IMR-90 (cell line): Measurements from ENCODE around the gene OR6S1. TPM values are rescaled to one million over a fixed set of nuclear protein-coding genes. Genes with fewer than 3 reads are reported as not detected.

ENCODE experiments used
- ATAC-seq: fragments of 200-7000 bp; cut with Tn5 transposase; 2 replicates; pipeline ENCODE4 v1.9.1; 2020; ENCODE audit warnings: low read depth, mild to moderate bottlenecking, moderate library complexity
- BruUV-seq: library from RNA; stranded (reverse); fragments of 400-500 nt; replicated peaks from 2 replicates; lab custom pipeline; 2021; lab: Mats Ljungman, UMichigan
- CTCF ChIA-PET: fragments of 300-600 bp; formaldehyde crosslinking; extraction: SDS; loops from one replicate; lab custom pipeline; 2021; ENCODE audit warnings: antibody characterized with exemption; lab: Yijun Ruan, JAX
- POLR2A ChIA-PET: fragments of 300-600 bp; sonication (Branson Sonifier 250); formaldehyde crosslinking; loops from one replicate; lab custom pipeline; 2022; ENCODE audit warnings: antibody characterized with exemption; ENCODE audit not compliant: unreplicated experiment; lab: Charles Lee
- DNase-seq: peaks from one replicate; pipeline ENCODE4 v3.0.0; 2013
- H2AFZ ChIP-seq: replicated peaks from 2 replicates; pipeline ENCODE3; 2013; ENCODE audit warnings: low read length, mild to moderate bottlenecking; ENCODE audit not compliant: poor library complexity
- H2AK5ac ChIP-seq: 2 replicates; pipeline ENCODE4 v1.6.1; 2013; ENCODE audit warnings: low read depth, low read length, inconsistent platforms
- H2AK9ac ChIP-seq: replicated peaks from 2 replicates; pipeline ENCODE3; 2013; ENCODE audit warnings: mild to moderate bottlenecking, low read depth, low read length, moderate library complexity; ENCODE audit not compliant: poor library complexity
- H2BK120ac ChIP-seq: 2 replicates; pipeline ENCODE4 v1.6.1; 2013; ENCODE audit warnings: low read depth, low read length, inconsistent platforms
- H2BK15ac ChIP-seq: 3 replicates; pipeline ENCODE4 v1.6.1; 2013; ENCODE audit warnings: low read depth, low read length, inconsistent platforms
- H2BK20ac ChIP-seq: 2 replicates; pipeline ENCODE4 v1.6.1; 2013; ENCODE audit warnings: low read depth, mild to moderate bottlenecking, inconsistent platforms, low read length, moderate library complexity
- H2BK5ac ChIP-seq: 2 replicates; pipeline ENCODE4 v1.6.1; 2013; ENCODE audit warnings: mild to moderate bottlenecking, low read depth, low read length, inconsistent platforms; ENCODE audit not compliant: poor library complexity, severe bottlenecking
- H3K14ac ChIP-seq: replicated peaks from 2 replicates; pipeline ENCODE4 v1.6.1; 2013; ENCODE audit warnings: low read depth, low read length, inconsistent platforms
- H3K18ac ChIP-seq: 2 replicates; pipeline ENCODE4 v1.6.1; 2013; ENCODE audit warnings: low read depth, low read length, control low read depth
- H3K23ac ChIP-seq: 2 replicates; pipeline ENCODE4 v1.6.1; 2013; ENCODE audit warnings: low read depth, low read length, inconsistent platforms
- H3K27ac ChIP-seq: 2 replicates; pipeline ENCODE4 v1.5.1; 2013; ENCODE audit warnings: mild to moderate bottlenecking, control low read depth, low read length; ENCODE audit not compliant: insufficient read depth
- H3K27me3 ChIP-seq: 2 replicates; pipeline ENCODE4 v1.6.1; 2013; ENCODE audit warnings: low read length; ENCODE audit not compliant: control insufficient read depth, insufficient read depth
- H3K36me3 ChIP-seq: 2 replicates; pipeline ENCODE4 v1.6.1; 2013; ENCODE audit warnings: low read length, mixed read lengths; ENCODE audit not compliant: control insufficient read depth, insufficient read depth
- H3K4ac ChIP-seq: 2 replicates; pipeline ENCODE4 v1.6.1; 2013; ENCODE audit warnings: low read depth, low read length, inconsistent platforms
- H3K4me1 ChIP-seq: 2 replicates; pipeline ENCODE4 v1.6.1; 2013; ENCODE audit warnings: low read length, mixed read lengths; ENCODE audit not compliant: control insufficient read depth, insufficient read depth
- H3K4me2 ChIP-seq: 2 replicates; pipeline ENCODE4 v1.6.1; 2013; ENCODE audit warnings: low read depth, mild to moderate bottlenecking, control low read depth, low read length, moderate library complexity
- H3K4me3 ChIP-seq: 2 replicates; pipeline ENCODE4 v1.5.1; 2013; ENCODE audit warnings: low read depth, mild to moderate bottlenecking, control low read depth, low read length, moderate library complexity; ENCODE audit not compliant: insufficient read depth
- H3K56ac ChIP-seq: 2 replicates; pipeline ENCODE4 v1.6.1; 2013; ENCODE audit warnings: low read length, inconsistent platforms; ENCODE audit not compliant: insufficient read depth; ENCODE audit errors: extremely low read depth
- H3K79me1 ChIP-seq, 2 experiments: 2 replicates each; pipeline ENCODE4 v1.6.1; 2013; ENCODE audit warnings: low read length in 2 of 2, inconsistent platforms in 1 of 2, low read depth in 1 of 2
- H3K9ac ChIP-seq: 2 replicates; pipeline ENCODE4 v1.6.1; 2013; ENCODE audit warnings: low read depth, low read length, control low read depth
- H3K9me1 ChIP-seq: 2 replicates; pipeline ENCODE4 v1.6.1; 2013; ENCODE audit warnings: low read length, inconsistent platforms; ENCODE audit not compliant: insufficient read depth
- H3K9me3 ChIP-seq: 2 replicates; pipeline ENCODE4 v1.6.1; 2013; ENCODE audit warnings: low read length; ENCODE audit not compliant: control insufficient read depth, insufficient read depth
- H4K20me1 ChIP-seq: 2 replicates; pipeline ENCODE4 v1.6.1; 2013; ENCODE audit warnings: low read length, inconsistent platforms; ENCODE audit not compliant: insufficient read depth
- H4K5ac ChIP-seq: 2 replicates; pipeline ENCODE4 v1.6.1; 2013; ENCODE audit warnings: mild to moderate bottlenecking, low read depth, low read length, control low read depth
- H4K8ac ChIP-seq, 2 experiments: 2 replicates each; pipeline ENCODE4 v1.6.1; 2013; ENCODE audit warnings: low read depth in 2 of 2, low read length in 2 of 2, control low read depth in 1 of 2, inconsistent platforms in 1 of 2
- H4K91ac ChIP-seq: 2 replicates; pipeline ENCODE4 v1.6.1; 2013; ENCODE audit warnings: low read depth, low read length, inconsistent platforms; ENCODE audit not compliant: insufficient read depth
- BHLHE40 ChIP-seq: fragments of 150-350 bp; IDR thresholded peaks from 2 replicates; pipeline ENCODE4 v1.6.1; 2016; ENCODE audit warnings: mild to moderate bottlenecking, low read depth, low read length
- CEBPB ChIP-seq: IDR thresholded peaks from 2 replicates; pipeline ENCODE4 v1.6.1; 2012; ENCODE audit warnings: low read depth, low read length, improper control_type of control experiment
- CHD1 ChIP-seq: IDR thresholded peaks from 2 replicates; pipeline ENCODE4 v1.6.1; 2012; ENCODE audit warnings: low read depth, low read length, improper control_type of control experiment
- CTCF ChIP-seq: conservative IDR thresholded peaks from 2 replicates; pipeline ENCODE4 v1.5.1; 2012; ENCODE audit warnings: mild to moderate bottlenecking, low read depth, low read length, improper control_type of control experiment
- ELK1 ChIP-seq: fragments of 150-350 bp; IDR thresholded peaks from 2 replicates; pipeline ENCODE4 v1.6.1; 2016; ENCODE audit warnings: low read depth, mild to moderate bottlenecking, low read length, moderate library complexity, borderline replicate concordance
- FOS ChIP-seq: fragments of 150-350 bp; IDR thresholded peaks from 2 replicates; pipeline ENCODE4 v1.6.1; 2016; ENCODE audit warnings: low read depth, low read length
- MAZ ChIP-seq: IDR thresholded peaks from 2 replicates; pipeline ENCODE4 v1.6.1; 2012; ENCODE audit warnings: low read depth, mild to moderate bottlenecking, low read length, improper control_type of control experiment, moderate library complexity, borderline replicate concordance
- MXI1 ChIP-seq: IDR thresholded peaks from 2 replicates; pipeline ENCODE4 v1.6.1; 2012; ENCODE audit warnings: low read depth, mild to moderate bottlenecking, low read length, moderate library complexity, borderline replicate concordance
- NFE2L2 ChIP-seq: fragments of 150-350 bp; IDR thresholded peaks from 2 replicates; pipeline ENCODE4 v1.6.1; 2016; ENCODE audit warnings: low read depth, mild to moderate bottlenecking, low read length
- POLR2A ChIP-seq: IDR thresholded peaks from 2 replicates; pipeline ENCODE4 v1.6.1; 2012; ENCODE audit warnings: mild to moderate bottlenecking, low read depth, low read length
- RAD21 ChIP-seq: IDR thresholded peaks from 2 replicates; pipeline ENCODE4 v1.6.1; 2012; ENCODE audit warnings: low read length, improper control_type of control experiment
- RCOR1 ChIP-seq: IDR thresholded peaks from 2 replicates; pipeline ENCODE4 v1.6.1; 2012; ENCODE audit warnings: mild to moderate bottlenecking, low read length, improper control_type of control experiment; ENCODE audit not compliant: insufficient replicate concordance
- RFX5 ChIP-seq: IDR thresholded peaks from 2 replicates; pipeline ENCODE4 v1.8.0; 2012; ENCODE audit warnings: low read depth, mild to moderate bottlenecking, low read length, moderate library complexity
- SMC3 ChIP-seq: fragments of 150-350 bp; IDR thresholded peaks from 2 replicates; pipeline ENCODE4 v1.6.1; 2016; ENCODE audit warnings: low read depth, mild to moderate bottlenecking, antibody characterized with exemption, low read length, moderate library complexity
- USF2 ChIP-seq: fragments of 150-350 bp; IDR thresholded peaks from 2 replicates; pipeline ENCODE4 v1.6.1; 2017; ENCODE audit warnings: mild to moderate bottlenecking, antibody characterized with exemption, low read length, low read depth
- WGBS, 2 experiments: methylation state at CpG; one replicate each; pipeline versions ENCODE4 v1.1.5 to v1.1.7; 2013; ENCODE audit warnings: missing lambda C conversion rate in 2 of 2; ENCODE audit not compliant: insufficient read length in 1 of 2; ENCODE audit errors: extremely low coverage in 2 of 2; 5-methylcytosine and 5-hydroxymethylcytosine counted together
- dilution Hi-C: fragments of 300-500 bp; cut with HindIII; formaldehyde crosslinking; loops from one replicate; pipeline ENCODE4 v1.14.3; 2018; ENCODE audit warnings: low sequenced_read_pairs; ENCODE audit not compliant: unreplicated experiment
- in situ Hi-C: fragments of 300-500 bp; cut with MboI; formaldehyde crosslinking; loops from 3 replicates; pipeline ENCODE4 v1.14.3; 2019; ENCODE audit warnings: low sequenced_read_pairs, inconsistent platforms, mixed read lengths
- intact Hi-C: fragments of 100-400 bp; cut with micrococcal nuclease; formaldehyde crosslinking; loops from 2 replicates; pipeline ENCODE4 v1.10.0; 2022
- polyA plus RNA-seq, 3 experiments: library from polyadenylated mRNA; depleted of rRNA; stranded (reverse); fragments of >200 nt; gene quantifications; 2 replicates each; pipeline ENCODE4 v1.2.3, GENCODE V29; 2012; ENCODE audit warnings: low replicate concordance in 1 of 3
- total RNA-seq: library from RNA; depleted of rRNA; stranded (reverse); fragments of >200 nt; gene quantifications from 2 replicates; pipeline ENCODE4 v1.2.3, GENCODE V29; 2012

OR6S1 gene
- total and polyA plus RNA-seq, 2 of the 4 experiments (the other 2 are of a cell fraction), result not detected

GRCh38 chr14:20614038-20614840, 27.3 kb downstream of the OR6S1 start:
- H2AK5ac ChIP-seq, result no peak overlapping the region
- H3K4me1 ChIP-seq, result no peaks in the 10 kb centered on the region
- H3K18ac ChIP-seq, result no peak overlapping the region
- no peak overlapping the region for H2BK20ac ChIP-seq
- intact Hi-C loops (no loop called here), in situ Hi-C loops (loop anchor here (5.0 kb wide), 2 partner anchors 202 to 277 kb away; partner anchors contain the start of gene TEP1), dilution Hi-C loops (no loop called here)
- H3K36me3 ChIP-seq, result no peaks in the 10 kb centered on the region
- H3K9me3 ChIP-seq, result no peaks in the 10 kb centered on the region
- no peak overlapping the region for H2AK9ac ChIP-seq
- WGBS, 2 experiments, result no CpG with 5 or more reads among the region's 17 CpGs
- H4K5ac ChIP-seq, result no peak overlapping the region
- H2BK5ac ChIP-seq, result no peak overlapping the region
- no peak overlapping the region for H3K27ac ChIP-seq
- H3K4me3 ChIP-seq, result peak overlapping the region; percentile 80
- no peak overlapping the region for H2BK15ac ChIP-seq
- peaks cover 2% of the 10 kb centered on the region; the same call in 1 of the 2 replicates for H3K27me3 ChIP-seq
- no peaks in the 10 kb centered on the region for H3K79me1 ChIP-seq
- H3K9ac ChIP-seq, result peak overlapping the region; percentile 33; the same call in 1 of the 2 replicates
- ChIA-PET POLR2A (no interaction called here), CTCF (interaction anchor here (0.6 to 1.6 kb wide), 6 partner anchors 8 to 357 kb away, joined by 3 to 7 read pairs (median 6); partner anchors contain the start of gene RNASE4)
- H4K91ac ChIP-seq, result no peak overlapping the region
- ATAC-seq (no peak), DNase-seq (no peak)
- H3K23ac ChIP-seq, result no peak overlapping the region
- H4K8ac ChIP-seq, result no peak overlapping the region
- peaks cover 11% of the 10 kb centered on the region for H4K20me1 ChIP-seq
- H2BK120ac ChIP-seq, result no peak overlapping the region
- H3K9me1 ChIP-seq, result no peaks in the 10 kb centered on the region
- no peak overlapping the region for H3K4ac ChIP-seq
- H3K14ac ChIP-seq, result no peak overlapping the region
- no peak overlapping the region for H3K56ac ChIP-seq
- H2AFZ ChIP-seq, result peak overlapping the region; percentile 75
- H3K4me2 ChIP-seq, result peak overlapping the region; percentile 93
- no TSS peak for BruUV-seq
- no peak for TF ChIP-seq NFE2L2
- TF ChIP-seq ELK1, result no peak
- no peak for TF ChIP-seq FOS
- no peak for TF ChIP-seq MAZ
- no peak for TF ChIP-seq POLR2A
- TF ChIP-seq RFX5, result no peak
- TF ChIP-seq RCOR1, result no peak
- TF ChIP-seq CTCF, result no peak
- no peak for TF ChIP-seq RAD21
- TF ChIP-seq USF2, result no peak
- TF ChIP-seq SMC3, result no peak
- TF ChIP-seq BHLHE40, result no peak
- TF ChIP-seq CHD1, result no peak
- TF ChIP-seq MXI1, result no peak
- no peak for TF ChIP-seq CEBPB
